NT2/D1 (cell line): Measurements from ENCODE around the gene BSN.

Source experiments
- YY1 ChIP-seq: IDR thresholded peaks from 2 replicates; pipeline ENCODE4 v1.6.1; 2011; ENCODE audit not compliant: insufficient read length, insufficient read depth
- ZNF274 ChIP-seq: IDR thresholded peaks from 2 replicates; pipeline ENCODE4 v1.6.1; 2011; ENCODE audit warnings: mild to moderate bottlenecking, low read depth, low read length

- TF ChIP-seq ZNF274 (no peak), YY1 (no peak)
These were observed 155.6 kb downstream of the BSN start for GRCh38 chr3:49709852-49710251.
